ENCODE results near the gene ATXN7L1.
"Not testable (repeated sequence)": the region's sequence is repeated elsewhere in the genome, so short reads cannot be mapped to it uniquely, and the experiment has no call there.

The ATXN7L1 gene

DNA sequence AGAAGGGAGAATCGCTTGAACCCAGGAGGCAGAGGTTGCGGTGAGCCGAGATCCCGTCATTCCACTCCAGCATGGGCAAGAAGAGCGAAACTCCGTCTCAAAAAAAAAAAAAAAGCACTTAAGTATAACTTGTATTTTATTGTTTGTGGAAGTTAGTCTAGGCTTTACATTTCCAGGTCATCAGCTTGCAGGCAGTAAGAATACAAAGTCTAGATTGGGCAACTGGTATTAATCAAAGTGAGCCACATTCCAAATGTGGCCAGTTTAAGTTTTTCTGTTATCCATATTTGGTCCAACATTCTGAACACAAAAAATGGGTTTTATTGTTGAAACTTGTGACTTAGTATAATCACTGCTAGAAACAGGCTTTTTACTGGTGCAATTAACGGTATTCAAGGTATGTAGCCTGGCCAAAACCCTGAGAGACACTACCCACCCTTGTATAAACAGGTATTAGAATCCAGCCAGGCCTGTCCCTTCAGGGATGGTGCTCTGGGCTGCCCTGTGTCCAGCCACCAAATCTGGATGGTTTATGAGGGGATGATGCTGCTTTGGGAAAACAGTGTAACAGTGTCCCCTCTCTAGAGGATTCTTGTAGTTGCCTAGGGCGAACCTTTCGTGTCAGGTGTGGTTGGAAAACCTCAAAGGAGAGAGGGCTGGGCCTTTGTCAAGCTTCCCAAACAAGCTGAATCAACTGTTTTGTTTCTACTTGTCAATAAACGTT, 173.0 kb downstream of the ATXN7L1 start:
- TF ChIP-seq EZH2phosphoT487 (IDR thresholded peaks at IDR 0.05; ENCODE audit: low read depth) (no peak), CTCF (IDR thresholded peaks at IDR 0.05; ENCODE audit: low read depth, low read length) (no peak)
- Histone ChIP-seq H3K4me2 (ENCODE audit: low read length) (no peak overlapping the region), H3K9me3 (ENCODE audit: insufficient read depth, low read length) (no peaks in the 10 kb centered on the region), H3K79me2 (ENCODE audit: low read length) (no peaks in the 10 kb centered on the region), H4K20me1 (ENCODE audit: insufficient read depth, low read length) (no peaks in the 10 kb centered on the region), H3K4me3 (ENCODE audit: low read length) (no peak overlapping the region), H3K9ac (ENCODE audit: low read length) (no peak overlapping the region), H3K4me1 (ENCODE audit: low read length) (no peaks in the 10 kb centered on the region), H2AFZ (ENCODE audit: low read depth, low read length) (no peak overlapping the region), H3K27ac (ENCODE audit: low read length) (no peak overlapping the region), H3K27me3 (ENCODE audit: low read depth, low read length) (peaks cover 5% of the 10 kb centered on the region; the same call in 1 of the 2 replicates), H3K36me3 (replicated peaks; ENCODE audit: low read depth, low read length) (no peaks in the 10 kb centered on the region)

- H3K9ac ChIP-seq (ENCODE audit: low read length), result no peak overlapping the region
- H3K36me3 ChIP-seq (replicated peaks; ENCODE audit: low read depth, low read length), result no peaks in the 10 kb centered on the region
- H3K27ac ChIP-seq (ENCODE audit: low read length), result no peak overlapping the region
- no peaks in the 10 kb centered on the region for H3K9me3 ChIP-seq (ENCODE audit: insufficient read depth, low read length)
- H3K79me2 ChIP-seq (ENCODE audit: low read length), result no peaks in the 10 kb centered on the region
- no peak overlapping the region for H3K4me2 ChIP-seq (ENCODE audit: low read length)
- no peaks in the 10 kb centered on the region for H4K20me1 ChIP-seq (ENCODE audit: insufficient read depth, low read length)
- H3K4me1 ChIP-seq (ENCODE audit: low read length), result peaks cover 8% of the 10 kb centered on the region; the same call in 1 of the 2 replicates
- TF ChIP-seq EZH2phosphoT487 (IDR thresholded peaks at IDR 0.05; ENCODE audit: low read depth), result no peak
- no peak for TF ChIP-seq CTCF (IDR thresholded peaks at IDR 0.05; ENCODE audit: low read depth, low read length)
- peaks cover 5% of the 10 kb centered on the region; the same call in 1 of the 2 replicates for H3K27me3 ChIP-seq (ENCODE audit: low read depth, low read length)
- H3K4me3 ChIP-seq (ENCODE audit: low read length), result no peak overlapping the region
- H2AFZ ChIP-seq (ENCODE audit: low read depth, low read length), result no peak overlapping the region
Observed at GRCh38 chr7:105699568-105700236, 176.7 kb downstream of the ATXN7L1 start.

GRCh38 chr7:105698531-105698930, 177.9 kb downstream of the ATXN7L1 start:
- Histone ChIP-seq H3K9ac (ENCODE audit: low read length) (no peak overlapping the region), H3K4me1 (ENCODE audit: low read length) (peaks cover 8% of the 10 kb centered on the region; the same call in 1 of the 2 replicates), H3K27me3 (ENCODE audit: low read depth, low read length) (peaks cover 5% of the 10 kb centered on the region; the same call in 1 of the 2 replicates), H4K20me1 (ENCODE audit: insufficient read depth, low read length) (no peaks in the 10 kb centered on the region), H3K79me2 (ENCODE audit: low read length) (no peaks in the 10 kb centered on the region), H2AFZ (ENCODE audit: low read depth, low read length) (no peak overlapping the region), H3K36me3 (replicated peaks; ENCODE audit: low read depth, low read length) (no peaks in the 10 kb centered on the region), H3K4me3 (ENCODE audit: low read length) (no peak overlapping the region), H3K27ac (ENCODE audit: low read length) (no peak overlapping the region), H3K4me2 (ENCODE audit: low read length) (no peak overlapping the region), H3K9me3 (ENCODE audit: insufficient read depth, low read length) (no peaks in the 10 kb centered on the region)
- TF ChIP-seq CTCF (IDR thresholded peaks at IDR 0.05; ENCODE audit: low read depth, low read length) (no peak), EZH2phosphoT487 (IDR thresholded peaks at IDR 0.05; ENCODE audit: low read depth) (no peak)

DNA sequence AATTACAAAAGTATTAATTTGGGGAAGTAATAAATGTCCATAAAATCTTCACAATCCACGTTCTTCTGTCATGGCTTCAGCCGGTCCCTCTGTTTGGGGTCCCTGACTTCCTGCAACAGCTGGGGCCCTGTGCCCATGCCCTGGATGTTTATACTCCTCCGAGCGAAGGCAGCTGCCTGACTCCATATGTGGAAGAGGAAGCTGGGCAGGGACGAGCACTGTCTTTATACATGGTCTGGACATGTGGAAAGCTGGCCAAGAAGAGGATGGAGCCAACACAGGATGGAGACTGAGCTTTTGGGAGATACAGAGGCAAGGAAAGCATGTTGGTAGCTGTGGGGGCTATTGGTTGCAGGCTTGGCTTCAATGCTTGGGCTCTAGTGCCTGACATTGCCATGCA, 178.6 kb downstream of the ATXN7L1 start:
- no peaks in the 10 kb centered on the region for H3K9me3 ChIP-seq (ENCODE audit: insufficient read depth, low read length)
- peaks cover 8% of the 10 kb centered on the region; the same call in 1 of the 2 replicates for H3K4me1 ChIP-seq (ENCODE audit: low read length)
- H3K79me2 ChIP-seq (ENCODE audit: low read length), result no peaks in the 10 kb centered on the region
- H4K20me1 ChIP-seq (ENCODE audit: insufficient read depth, low read length), result no peaks in the 10 kb centered on the region
- TF ChIP-seq CTCF (IDR thresholded peaks at IDR 0.05; ENCODE audit: low read depth, low read length) (no peak), EZH2phosphoT487 (IDR thresholded peaks at IDR 0.05; ENCODE audit: low read depth) (no peak)
- no peak overlapping the region for H3K4me2 ChIP-seq (ENCODE audit: low read length)
- H3K27me3 ChIP-seq (ENCODE audit: low read depth, low read length), result peaks cover 10% of the 10 kb centered on the region; the same call in 1 of the 2 replicates
- no peak overlapping the region for H3K4me3 ChIP-seq (ENCODE audit: low read length)
- H3K36me3 ChIP-seq (replicated peaks; ENCODE audit: low read depth, low read length), result no peaks in the 10 kb centered on the region
- H2AFZ ChIP-seq (ENCODE audit: low read depth, low read length), result no peak overlapping the region
- H3K9ac ChIP-seq (ENCODE audit: low read length), result no peak overlapping the region
- no peak overlapping the region for H3K27ac ChIP-seq (ENCODE audit: low read length)

DNA sequence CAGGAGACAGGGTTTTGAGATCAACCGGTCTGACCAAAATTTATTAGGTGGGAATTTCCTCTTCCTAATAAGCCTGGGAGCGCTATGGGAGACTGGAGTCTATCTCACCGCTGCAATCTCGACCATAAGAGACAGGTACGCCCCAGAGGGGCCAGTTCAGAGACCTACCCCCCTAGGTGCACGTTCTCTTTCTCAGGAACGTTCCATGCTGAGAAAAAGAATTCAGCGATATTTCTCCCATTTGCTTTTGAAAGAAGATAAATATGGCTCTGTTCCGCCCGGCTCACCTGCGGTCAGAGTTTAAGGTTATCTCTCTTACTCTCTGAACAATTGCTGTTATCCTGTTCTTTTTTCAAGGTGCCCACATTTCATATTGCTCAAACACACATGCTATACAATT, 179.2 kb downstream of the ATXN7L1 start:
- not testable (repeated sequence) for H3K9ac ChIP-seq (ENCODE audit: low read length); H3K4me2 ChIP-seq (ENCODE audit: low read length); H3K4me1 ChIP-seq (ENCODE audit: low read length); H3K79me2 ChIP-seq (ENCODE audit: low read length); H3K9me3 ChIP-seq (ENCODE audit: insufficient read depth, low read length); H3K4me3 ChIP-seq (ENCODE audit: low read length); H3K36me3 ChIP-seq (replicated peaks; ENCODE audit: low read depth, low read length); H3K27ac ChIP-seq (ENCODE audit: low read length); H2AFZ ChIP-seq (ENCODE audit: low read depth, low read length); H4K20me1 ChIP-seq (ENCODE audit: insufficient read depth, low read length)
- H3K27me3 ChIP-seq (ENCODE audit: low read depth, low read length), result peaks cover 13% of the 10 kb centered on the region

All from OCI-LY3 (cell line).